ENCODE data around the gene NAAA. TPM values are rescaled to one million over a fixed set of nuclear protein-coding genes. Genes with fewer than 3 reads are reported as not detected.

The NAAA gene
- total and polyA plus RNA-seq, 11 donors: 6.0 to 67.0 (median 15.4) TPM

GRCh38 chr4:75881476-75881875 lies 59.3 kb downstream of the NAAA start:
- H3K4me3 ChIP-seq: no peak overlapping the region
- peaks cover 0 to 20% (median 5%) of the 10 kb centered on the region in 9 donors for H3K27me3 ChIP-seq
- no peak for DNase-seq
- intact Hi-C loops (cut with DNase I): no loop called here
- TF ChIP-seq CTCF (IDR thresholded peaks at IDR 0.05): no peak
- no peaks in the 10 kb centered on the region for H3K36me3 ChIP-seq
- H3K4me1 ChIP-seq: no peaks in the 10 kb centered on the region
- WGBS, 4 donors: 89 to 91% (median 90%) methylated on average over 3 of the region's 3 CpGs
- H3K9me3 ChIP-seq: no peaks in the 10 kb centered on the region
- H3K27ac ChIP-seq: no peak overlapping the region
- no peak for ATAC-seq

GRCh38 chr4:75880278-75880677 lies 60.5 kb downstream of the NAAA start:
- no peaks in the 10 kb centered on the region for H3K36me3 ChIP-seq
- peaks cover 0 to 17% (median 4%) of the 10 kb centered on the region in 9 donors for H3K27me3 ChIP-seq
- ATAC-seq (no peak), DNase-seq (no peak)
- intact Hi-C loops (cut with DNase I): no loop called here
- no peak for TF ChIP-seq CTCF (IDR thresholded peaks at IDR 0.05)
- TF ChIP-seq POLR2A (IDR thresholded peaks at IDR 0.05): no peak
- H3K27ac ChIP-seq: no peak overlapping the region
- H3K4me1 ChIP-seq: no peaks in the 10 kb centered on the region
- H3K4me3 ChIP-seq: no peak overlapping the region
- H3K9me3 ChIP-seq: no peaks in the 10 kb centered on the region
- 52 to 71% (median 57%) methylated on average over 1 of the region's 1 CpG for WGBS, 4 donors

GRCh38 chr4:75878246-75878756 lies 62.5 kb downstream of the NAAA start:
- no peak for TF ChIP-seq CTCF (IDR thresholded peaks at IDR 0.05)
- Histone ChIP-seq H3K4me3 (no peak overlapping the region), H3K4me1 (no peaks in the 10 kb centered on the region), H3K36me3 (no peaks in the 10 kb centered on the region), H3K27me3 (peaks cover 0 to 20% (median 6%) of the 10 kb centered on the region in 9 donors), H3K9me3 (no peaks in the 10 kb centered on the region), H3K27ac (no peak overlapping the region)
- intact Hi-C loops (cut with DNase I): no loop called here
- no peak for ATAC-seq
- no peak for DNase-seq
- 53 to 61% (median 60%) methylated on average over 6 of the region's 6 CpGs for WGBS, 4 donors

GRCh38 chr4:75876218-75876617 lies 64.6 kb downstream of the NAAA start:
- no peak for ATAC-seq
- WGBS, 4 donors: 73 to 85% (median 79%) methylated on average over 18 of the region's 18 CpGs
- H3K27ac ChIP-seq: no peak overlapping the region
- DNase-seq: no peak
- TF ChIP-seq POLR2A (IDR thresholded peaks at IDR 0.05): no peak
- TF ChIP-seq CTCF (IDR thresholded peaks at IDR 0.05): no peak
- no peak overlapping the region for H3K4me3 ChIP-seq
- H3K36me3 ChIP-seq: no peaks in the 10 kb centered on the region
- intact Hi-C loops (cut with DNase I): no loop called here
- no peaks in the 10 kb centered on the region for H3K4me1 ChIP-seq
- H3K9me3 ChIP-seq: no peaks in the 10 kb centered on the region
- H3K27me3 ChIP-seq: peaks cover 0 to 15% (median 6%) of the 10 kb centered on the region in 9 donors
